ENCODE data around the gene IQSEC3.

IQSEC3 gene

GRCh38 chr12:96543-96942 lies 30.0 kb downstream of the IQSEC3 start:
- H3K36me3 ChIP-seq (replicated peaks in 1 of 2; ENCODE audit: control insufficient read depth in 2 of 2, insufficient read depth in 2 of 2, low read length in 2 of 2), result no peaks in the 10 kb centered on the region
- H3K18ac ChIP-seq (ENCODE audit: low read length), result no peak overlapping the region
- H3K9me3 ChIP-seq (replicated peaks in 1 of 2; ENCODE audit: control insufficient read depth in 2 of 2, insufficient read depth in 1 of 2, low read depth in 1 of 2, low read length in 2 of 2), result no peaks in the 10 kb centered on the region
- H4K91ac ChIP-seq (ENCODE audit: low read depth, low read length, poor library complexity), result no peak overlapping the region
- H3K27ac ChIP-seq (replicated peaks; ENCODE audit: low read length), result no peak overlapping the region
- H3K4me1 ChIP-seq (ENCODE audit: control insufficient read depth in 2 of 2, insufficient read depth in 1 of 2, low read depth in 1 of 2, low read length in 2 of 2), result peaks cover 0 to 13% of the 10 kb centered on the region in 2 donors
- no peak overlapping the region for H4K8ac ChIP-seq (ENCODE audit: low read depth, low read length)
- no peak overlapping the region for H3K9ac ChIP-seq (ENCODE audit: low read depth, low read length, poor library complexity)
- H3K14ac ChIP-seq (ENCODE audit: low read length), result no peak overlapping the region
- no peak overlapping the region for H3K4ac ChIP-seq (ENCODE audit: low read length)
- H3K4me2 ChIP-seq (ENCODE audit: insufficient read depth, low read length, poor library complexity, severe bottlenecking), result no peak overlapping the region
- H2BK120ac ChIP-seq (ENCODE audit: low read depth, low read length), result no peak overlapping the region
- no peak overlapping the region for H3K4me3 ChIP-seq (ENCODE audit: low read length in 2 of 2)
- H2AFZ ChIP-seq (ENCODE audit: low read length), result no peak overlapping the region
- no CpG with 5 or more reads among the region's 1 CpG for WGBS, 2 donors (ENCODE audit: extremely low coverage in 2 of 2, insufficient read length in 2 of 2, insufficient replicate concordance in 1 of 2)
- no peak for DNase-seq (ENCODE audit: low spot score)
- H2BK12ac ChIP-seq (ENCODE audit: low read length), result no peak overlapping the region
- H3K27me3 ChIP-seq (ENCODE audit: control insufficient read depth in 3 of 3, insufficient read depth in 3 of 3, low read depth in 1 of 3, low read length in 3 of 3), result peaks cover 0 to 42% (median 2%) of the 10 kb centered on the region in 3 experiments
- no peaks in the 10 kb centered on the region for H3K79me1 ChIP-seq (ENCODE audit: low read depth, low read length)
- no peak overlapping the region for H2BK5ac ChIP-seq (ENCODE audit: low read length)
- H2AK5ac ChIP-seq (ENCODE audit: low read depth, low read length), result no peak overlapping the region
- no peak overlapping the region for H3K23ac ChIP-seq (ENCODE audit: low read depth, low read length, poor library complexity)
- H2BK15ac ChIP-seq (ENCODE audit: low read length), result no peak overlapping the region

DNA sequence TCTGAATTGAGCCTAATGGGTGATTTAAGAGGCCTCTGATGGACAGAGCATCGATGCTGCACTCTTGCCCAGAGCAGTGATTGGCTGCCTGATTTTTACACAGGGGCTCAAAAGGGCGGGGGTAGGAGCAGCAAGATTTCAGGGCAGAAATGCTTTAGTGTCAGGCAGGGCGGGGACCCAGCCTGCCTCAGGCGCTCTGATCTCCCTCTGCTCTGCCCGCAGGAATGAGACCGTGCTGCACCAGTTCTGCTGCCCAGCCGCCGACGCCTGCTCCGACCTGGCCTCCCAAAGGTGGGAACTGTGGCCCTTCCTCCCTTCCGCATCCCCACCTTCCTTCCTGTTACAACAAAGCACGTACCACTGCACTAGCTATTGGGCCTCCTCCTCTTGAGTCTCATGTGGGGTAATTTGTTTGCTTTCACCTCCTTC lies 32.4 kb downstream of the IQSEC3 start:
- H2BK12ac ChIP-seq (ENCODE audit: low read length), result no peak overlapping the region
- H3K79me1 ChIP-seq (ENCODE audit: low read depth, low read length), result no peaks in the 10 kb centered on the region
- no peak overlapping the region for H4K91ac ChIP-seq (ENCODE audit: low read depth, low read length, poor library complexity)
- no peak overlapping the region for H3K23ac ChIP-seq (ENCODE audit: low read depth, low read length, poor library complexity)
- no peak overlapping the region for H2BK120ac ChIP-seq (ENCODE audit: low read depth, low read length)
- peaks cover 0 to 23% of the 10 kb centered on the region in 2 donors for H3K4me1 ChIP-seq (ENCODE audit: control insufficient read depth in 2 of 2, insufficient read depth in 1 of 2, low read depth in 1 of 2, low read length in 2 of 2)
- H3K9me3 ChIP-seq (replicated peaks in 1 of 2; ENCODE audit: control insufficient read depth in 2 of 2, insufficient read depth in 1 of 2, low read depth in 1 of 2, low read length in 2 of 2), result no peaks in the 10 kb centered on the region
- H4K8ac ChIP-seq (ENCODE audit: low read depth, low read length), result no peak overlapping the region
- peak overlapping the region; percentile 45 for H3K4me2 ChIP-seq (ENCODE audit: insufficient read depth, low read length, poor library complexity, severe bottlenecking)
- H3K4ac ChIP-seq (ENCODE audit: low read length), result no peak overlapping the region
- H3K14ac ChIP-seq (ENCODE audit: low read length), result no peak overlapping the region
- peak overlapping the region in 1 of 2 donors; percentile 56 for H3K4me3 ChIP-seq (ENCODE audit: low read length in 2 of 2)
- no CpG with 5 or more reads among the region's 12 CpGs for WGBS, 2 donors (ENCODE audit: extremely low coverage in 2 of 2, insufficient read length in 2 of 2, insufficient replicate concordance in 1 of 2)
- H2AFZ ChIP-seq (ENCODE audit: low read length), result peak overlapping the region; percentile 50
- no peak overlapping the region for H2BK5ac ChIP-seq (ENCODE audit: low read length)
- DNase-seq (ENCODE audit: low spot score), result peak; percentile 26
- no peak overlapping the region for H2BK15ac ChIP-seq (ENCODE audit: low read length)
- peak overlapping the region; percentile 74 for H3K18ac ChIP-seq (ENCODE audit: low read length)
- peaks cover 0 to 42% (median 2%) of the 10 kb centered on the region in 3 experiments for H3K27me3 ChIP-seq (ENCODE audit: control insufficient read depth in 3 of 3, insufficient read depth in 3 of 3, low read depth in 1 of 3, low read length in 3 of 3)
- H3K36me3 ChIP-seq (replicated peaks in 1 of 2; ENCODE audit: control insufficient read depth in 2 of 2, insufficient read depth in 2 of 2, low read length in 2 of 2), result no peaks in the 10 kb centered on the region
- H3K9ac ChIP-seq (ENCODE audit: low read depth, low read length, poor library complexity), result no peak overlapping the region
- H3K27ac ChIP-seq (replicated peaks; ENCODE audit: low read length), result no peak overlapping the region
- H2AK5ac ChIP-seq (ENCODE audit: low read depth, low read length), result no peak overlapping the region

DNA sequence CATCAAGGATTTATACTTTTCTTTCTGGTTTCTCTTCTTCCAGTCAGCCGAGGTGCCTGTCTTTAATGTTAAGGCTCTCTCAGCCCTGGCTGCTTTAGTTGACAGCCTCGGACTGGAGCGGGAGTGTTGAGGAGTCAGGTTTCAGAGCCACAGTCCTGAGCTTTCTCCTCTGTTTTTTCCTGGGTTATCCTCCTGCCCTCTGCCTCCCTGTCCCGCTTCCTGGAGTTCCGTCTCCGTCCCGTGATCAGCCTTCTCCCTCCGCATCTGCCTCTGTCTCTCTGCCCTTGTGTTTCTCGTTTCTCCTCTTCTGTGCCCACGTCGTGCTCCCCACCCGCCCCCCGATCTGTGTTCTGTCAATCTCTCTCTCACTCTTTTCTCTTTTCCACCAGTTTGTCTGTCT lies 33.0 kb downstream of the IQSEC3 start:
- Histone ChIP-seq H2AK5ac (ENCODE audit: low read depth, low read length) (no peak overlapping the region), H4K8ac (ENCODE audit: low read depth, low read length) (no peak overlapping the region), H3K4me2 (ENCODE audit: insufficient read depth, low read length, poor library complexity, severe bottlenecking) (peak overlapping the region; percentile 45), H3K9me3 (replicated peaks in 1 of 2; ENCODE audit: control insufficient read depth in 2 of 2, insufficient read depth in 1 of 2, low read depth in 1 of 2, low read length in 2 of 2) (no peaks in the 10 kb centered on the region), H3K4me1 (ENCODE audit: control insufficient read depth in 2 of 2, insufficient read depth in 1 of 2, low read depth in 1 of 2, low read length in 2 of 2) (peaks cover 0 to 24% of the 10 kb centered on the region in 2 donors), H3K4me3 (ENCODE audit: low read length in 2 of 2) (no peak overlapping the region), H3K23ac (ENCODE audit: low read depth, low read length, poor library complexity) (no peak overlapping the region), H2BK15ac (ENCODE audit: low read length) (no peak overlapping the region), H2BK120ac (ENCODE audit: low read depth, low read length) (no peak overlapping the region), H3K14ac (ENCODE audit: low read length) (no peak overlapping the region), H3K4ac (ENCODE audit: low read length) (no peak overlapping the region), H3K79me1 (ENCODE audit: low read depth, low read length) (no peaks in the 10 kb centered on the region), H2BK12ac (ENCODE audit: low read length) (no peak overlapping the region), H2AFZ (ENCODE audit: low read length) (peak overlapping the region; percentile 50), H3K36me3 (replicated peaks in 1 of 2; ENCODE audit: control insufficient read depth in 2 of 2, insufficient read depth in 2 of 2, low read length in 2 of 2) (no peaks in the 10 kb centered on the region), H3K9ac (ENCODE audit: low read depth, low read length, poor library complexity) (no peak overlapping the region), H3K18ac (ENCODE audit: low read length) (peak overlapping the region; percentile 12), H3K27me3 (ENCODE audit: control insufficient read depth in 3 of 3, insufficient read depth in 3 of 3, low read depth in 1 of 3, low read length in 3 of 3) (peaks cover 0 to 42% (median 2%) of the 10 kb centered on the region in 3 experiments), H4K91ac (ENCODE audit: low read depth, low read length, poor library complexity) (no peak overlapping the region), H2BK5ac (ENCODE audit: low read length) (no peak overlapping the region), H3K27ac (replicated peaks; ENCODE audit: low read length) (no peak overlapping the region)
- DNase-seq (ENCODE audit: low spot score), result peak; percentile 45
- WGBS, 2 donors (ENCODE audit: extremely low coverage in 2 of 2, insufficient read length in 2 of 2, insufficient replicate concordance in 1 of 2), result no CpG with 5 or more reads among the region's 13 CpGs

GRCh38 chr12:101969-102878 lies 35.7 kb downstream of the IQSEC3 start:
- peak overlapping the region; percentile 43 for H2BK120ac ChIP-seq (ENCODE audit: low read depth, low read length)
- H3K36me3 ChIP-seq (replicated peaks in 1 of 2; ENCODE audit: control insufficient read depth in 2 of 2, insufficient read depth in 2 of 2, low read length in 2 of 2), result no peaks in the 10 kb centered on the region
- H3K4me2 ChIP-seq (ENCODE audit: insufficient read depth, low read length, poor library complexity, severe bottlenecking), result peak overlapping the region; percentile 45
- peak; percentile 54 for DNase-seq (ENCODE audit: low spot score)
- H3K4ac ChIP-seq (ENCODE audit: low read length), result no peak overlapping the region
- H3K27ac ChIP-seq (replicated peaks; ENCODE audit: low read length), result peak overlapping the region; percentile 80
- peak overlapping the region; percentile 14 for H2BK12ac ChIP-seq (ENCODE audit: low read length)
- no peak overlapping the region for H2AFZ ChIP-seq (ENCODE audit: low read length)
- H3K4me3 ChIP-seq (ENCODE audit: low read length in 2 of 2), result no peak overlapping the region
- no peak overlapping the region for H4K8ac ChIP-seq (ENCODE audit: low read depth, low read length)
- peak overlapping the region; percentile 59 for H2AK5ac ChIP-seq (ENCODE audit: low read depth, low read length)
- H3K4me1 ChIP-seq (ENCODE audit: control insufficient read depth in 2 of 2, insufficient read depth in 1 of 2, low read depth in 1 of 2, low read length in 2 of 2), result peaks cover 0 to 32% of the 10 kb centered on the region in 2 donors
- WGBS, 2 donors (ENCODE audit: extremely low coverage in 2 of 2, insufficient read length in 2 of 2, insufficient replicate concordance in 1 of 2), result no CpG with 5 or more reads among the region's 15 CpGs
- peak overlapping the region; percentile 46 for H2BK15ac ChIP-seq (ENCODE audit: low read length)
- H3K18ac ChIP-seq (ENCODE audit: low read length), result peak overlapping the region; percentile 93
- no peak overlapping the region for H4K91ac ChIP-seq (ENCODE audit: low read depth, low read length, poor library complexity)
- H3K23ac ChIP-seq (ENCODE audit: low read depth, low read length, poor library complexity), result no peak overlapping the region
- no peaks in the 10 kb centered on the region for H3K9me3 ChIP-seq (replicated peaks in 1 of 2; ENCODE audit: control insufficient read depth in 2 of 2, insufficient read depth in 1 of 2, low read depth in 1 of 2, low read length in 2 of 2)
- H3K14ac ChIP-seq (ENCODE audit: low read length), result no peak overlapping the region
- H3K79me1 ChIP-seq (ENCODE audit: low read depth, low read length), result no peaks in the 10 kb centered on the region
- H3K27me3 ChIP-seq (ENCODE audit: control insufficient read depth in 3 of 3, insufficient read depth in 3 of 3, low read depth in 1 of 3, low read length in 3 of 3), result peaks cover 0 to 39% (median 2%) of the 10 kb centered on the region in 3 experiments
- H3K9ac ChIP-seq (ENCODE audit: low read depth, low read length, poor library complexity), result no peak overlapping the region
- peak overlapping the region; percentile 56 for H2BK5ac ChIP-seq (ENCODE audit: low read length)

Measured in neuronal stem cell (in vitro differentiated cells).